Measurements from ENCODE around the gene DHDH. TPM values are rescaled to one million over a fixed set of nuclear protein-coding genes. Genes with fewer than 3 reads are reported as not detected.
"Not testable (repeated sequence)": the region's sequence is repeated elsewhere in the genome, so short reads cannot be mapped to it uniquely, and the experiment has no call there.

Gene DHDH
- total RNA-seq, result 0.34 TPM in 1 of 2 replicates, not detected in the other

- intact Hi-C loops (cut with micrococcal nuclease), result loop anchor here (1.0 kb wide), 8 partner anchors 20 to 219 kb away; partner anchors contain the start of genes BAX, FTL, NUCB1 and PPP1R15A
These were observed at the start of gene DHDH for GRCh38 chr19:48933382-48933932. TSS of gene DHDH (plus strand) at chr19:48933699. CDS start at chr19:48933722, 23 bp downstream.

GRCh38 chr19:48883726-48884125 is 49.8 kb upstream of the DHDH start:
- intact Hi-C loops (cut with micrococcal nuclease), result no loop called here

GRCh38 chr19:48887861-48888612 is 45.5 kb upstream of the DHDH start:
- intact Hi-C loops (cut with micrococcal nuclease), result no loop called here

GRCh38 chr19:48889496-48889895 is 44.0 kb upstream of the DHDH start:
- intact Hi-C loops (cut with micrococcal nuclease), result not testable (repeated sequence)

- intact Hi-C loops (cut with micrococcal nuclease), result no loop called here
These were observed 42.9 kb upstream of the DHDH start for GRCh38 chr19:48890551-48890950.

- intact Hi-C loops (cut with micrococcal nuclease), result no loop called here
These were observed 38.3 kb upstream of the DHDH start for GRCh38 chr19:48895226-48895625.

GRCh38 chr19:48896191-48896720 is 37.2 kb upstream of the DHDH start:
- intact Hi-C loops (cut with micrococcal nuclease), result no loop called here

- intact Hi-C loops (cut with micrococcal nuclease), result no loop called here
These were observed 36.3 kb upstream of the DHDH start for GRCh38 chr19:48897181-48897580.

GRCh38 chr19:48899386-48899749 is 34.1 kb upstream of the DHDH start:
- intact Hi-C loops (cut with micrococcal nuclease), result not testable (repeated sequence)

GRCh38 chr19:48899781-48900476 is 33.6 kb upstream of the DHDH start, which contains the start of gene NUCB1:
TSS of gene NUCB1 (plus strand) at chr19:48900312. CDS start at chr19:48900797, 485 bp downstream.
- intact Hi-C loops (cut with micrococcal nuclease), result loop anchor here (1.0 to 5.0 kb wide), 10 partner anchors 13 to 263 kb away; partner anchors contain the start of genes BAX, DBP, DHDH and FTL

- intact Hi-C loops (cut with micrococcal nuclease), result loop anchor here (1.0 to 5.0 kb wide), 11 partner anchors 13 to 263 kb away; partner anchors contain the start of genes BAX, DBP, DHDH and FTL
These were observed 32.8 kb upstream of the DHDH start for GRCh38 chr19:48900477-48901406.

GRCh38 chr19:48902291-48902690 is 31.2 kb upstream of the DHDH start:
- intact Hi-C loops (cut with micrococcal nuclease), result loop anchor here (5.0 kb wide), 2 partner anchors 65 to 265 kb away; partner anchors contain the start of genes DBP and HSD17B14

GRCh38 chr19:48903788-48904187 is 29.7 kb upstream of the DHDH start:
- intact Hi-C loops (cut with micrococcal nuclease), result loop anchor here (5.0 kb wide), 2 partner anchors 66 to 266 kb away; partner anchors contain the start of genes DBP and HSD17B14

GRCh38 chr19:48905664-48906063 is 27.8 kb upstream of the DHDH start:
- intact Hi-C loops (cut with micrococcal nuclease), result no loop called here

GRCh38 chr19:48906324-48906723 is 27.2 kb upstream of the DHDH start:
- intact Hi-C loops (cut with micrococcal nuclease), result no loop called here

GRCh38 chr19:48907671-48908070 is 25.8 kb upstream of the DHDH start:
- intact Hi-C loops (cut with micrococcal nuclease), result no loop called here

GRCh38 chr19:48909424-48910077 is 23.9 kb upstream of the DHDH start:
- intact Hi-C loops (cut with micrococcal nuclease), result not testable (repeated sequence)

GRCh38 chr19:48910803-48911202 is 22.7 kb upstream of the DHDH start:
- intact Hi-C loops (cut with micrococcal nuclease), result no loop called here

GRCh38 chr19:48913114-48913889 is 20.2 kb upstream of the DHDH start:
- intact Hi-C loops (cut with micrococcal nuclease), result loop anchor here (1.0 kb wide), 2 partner anchors 13 to 20 kb away; partner anchors contain the start of genes DHDH and NUCB1
